Endothelial cell of umbilical vein (primary cell): ENCODE results near the gene WDPCP. TPM values are rescaled to one million over a fixed set of nuclear protein-coding genes. Genes with fewer than 3 reads are reported as not detected.

ENCODE experiments used
- BruUV-seq: library from RNA; stranded (reverse); fragments of 400-500 nt; replicated peaks from 2 replicates; lab custom pipeline; 2021; lab: Mats Ljungman, UMichigan
- CTCF ChIA-PET: fragments of 300-600, 350-600 bp; sonication (Branson Sonifier 250); formaldehyde crosslinking; loops from one replicate; lab custom pipeline; 2021; ENCODE audit warnings: antibody characterized with exemption, inconsistent platforms; lab: Charles Lee
- POLR2A ChIA-PET: fragments of 300-600, 350-600 bp; sonication (Branson Sonifier 250); formaldehyde crosslinking; loops from one replicate; lab custom pipeline; 2021; ENCODE audit warnings: antibody characterized with exemption, inconsistent platforms; lab: Charles Lee
- DNase-seq: peaks from one replicate; pipeline ENCODE4 v3.0.0-alpha.2; 2011; ENCODE audit warnings: low read depth, low spot score
- FAIRE-seq: peaks from 2 replicates; lab custom pipeline; 2011; peaks lifted over from hg19 to GRCh38; lab: Jason Lieb, UNC
- H2AFZ ChIP-seq: 2 replicates; pipeline ENCODE4 v1.6.0; 2012; ENCODE audit warnings: low read depth, low read length, control low read depth, inconsistent platforms
- H3K27ac ChIP-seq: 2 replicates; pipeline ENCODE4 v1.5.1; 2011; ENCODE audit warnings: low read depth, mild to moderate bottlenecking, control low read depth, low read length, moderate library complexity; ENCODE audit not compliant: insufficient read depth
- H3K27me3 ChIP-seq, 2 experiments: 2 replicates each; pipeline versions ENCODE4 v1.6.0 to v1.6.1; 2011; ENCODE audit warnings: low read length in 2 of 2, mixed read lengths in 1 of 2; ENCODE audit not compliant: control insufficient read depth in 2 of 2, insufficient read depth in 2 of 2
- H3K36me3 ChIP-seq, 2 experiments: 2 replicates in 1 of 2; 3 replicates in 1 of 2; pipeline ENCODE4 v1.5.1; 2011; ENCODE audit warnings: low read length in 2 of 2, mild to moderate bottlenecking in 1 of 2, moderate library complexity in 1 of 2; ENCODE audit not compliant: control insufficient read depth in 2 of 2, insufficient read depth in 2 of 2; ENCODE audit errors: extremely low read depth in 1 of 2
- H3K4me1 ChIP-seq: 3 replicates; pipeline ENCODE4 v1.5.1; 2011; ENCODE audit warnings: mild to moderate bottlenecking, low read length; ENCODE audit not compliant: control insufficient read depth, insufficient read depth; ENCODE audit errors: extremely low read depth
- H3K4me2 ChIP-seq: 2 replicates; pipeline ENCODE4 v1.6.1; 2011; ENCODE audit warnings: low read length, control low read depth, mixed read lengths; ENCODE audit not compliant: insufficient read depth
- H3K4me3 ChIP-seq, 3 experiments: fragments of 200-600 bp in 1 of 3; sonication (generic), shearing (Covaris generic) in 1 of 3; replicated peaks in 1 of 3; 2 replicates each; pipeline ENCODE4 v1.5.1; 2011 to 2016; ENCODE audit warnings: control low read depth in 3 of 3, low read length in 3 of 3, mild to moderate bottlenecking in 2 of 3, inconsistent platforms in 1 of 3, low read depth in 1 of 3, moderate library complexity in 1 of 3; ENCODE audit not compliant: insufficient read depth in 1 of 3
- H3K79me2 ChIP-seq: 2 replicates; pipeline ENCODE4 v1.6.0; 2012; ENCODE audit warnings: low read length, inconsistent platforms; ENCODE audit not compliant: control insufficient read depth, insufficient read depth
- H3K9ac ChIP-seq: replicated peaks from 2 replicates; pipeline ENCODE3; 2011; ENCODE audit warnings: low read length, control low read depth; ENCODE audit not compliant: insufficient read depth; ENCODE audit errors: extremely low read depth
- H3K9me1 ChIP-seq: replicated peaks from 3 replicates; pipeline ENCODE4 v1.6.0; 2011; ENCODE audit warnings: mild to moderate bottlenecking, low read length; ENCODE audit not compliant: control insufficient read depth, insufficient read depth; ENCODE audit errors: extremely low read depth
- H3K9me3 ChIP-seq: replicated peaks from 2 replicates; pipeline ENCODE4 v1.5.1; 2012; ENCODE audit warnings: low read length, inconsistent platforms; ENCODE audit not compliant: control insufficient read depth, insufficient read depth
- H4K20me1 ChIP-seq: replicated peaks from 2 replicates; pipeline ENCODE3; 2011; ENCODE audit warnings: mild to moderate bottlenecking, low read length; ENCODE audit not compliant: control insufficient read depth, insufficient read depth; ENCODE audit errors: extremely low read depth
- CTCF ChIP-seq, 2 donors: IDR thresholded peaks; 1 replicate in 1 of 2; 2 replicates in 1 of 2; pipeline ENCODE4 v1.5.1; 2011; ENCODE audit warnings: low read length in 2 of 2, mild to moderate bottlenecking in 2 of 2, moderate library complexity in 2 of 2, control low read depth in 1 of 2, inconsistent platforms in 1 of 2, low read depth in 1 of 2; ENCODE audit not compliant: insufficient read depth in 1 of 2; ENCODE audit errors: extremely low read depth in 1 of 2
- EZH2 ChIP-seq: IDR thresholded peaks from 2 replicates; pipeline ENCODE4 v1.6.1; 2012; ENCODE audit warnings: borderline replicate concordance, low read depth, mild to moderate bottlenecking, moderate library complexity, low read length, inconsistent platforms; ENCODE audit not compliant: severe bottlenecking
- FOS ChIP-seq: IDR thresholded peaks from 2 replicates; pipeline ENCODE4 v1.6.1; 2011; ENCODE audit warnings: mild to moderate bottlenecking, low read length, moderate library complexity, borderline replicate concordance; ENCODE audit not compliant: insufficient read depth
- GATA2 ChIP-seq: IDR thresholded peaks from 2 replicates; pipeline ENCODE4 v1.7.0; 2011; ENCODE audit warnings: low read depth, mild to moderate bottlenecking, moderate library complexity, mixed read lengths, low read length; ENCODE audit not compliant: insufficient read length, insufficient read depth
- JUN ChIP-seq: IDR thresholded peaks from 2 replicates; pipeline ENCODE4 v1.6.1; 2011; ENCODE audit warnings: borderline replicate concordance, low read depth; ENCODE audit not compliant: insufficient read length, insufficient read depth
- MAX ChIP-seq: IDR thresholded peaks from 2 replicates; pipeline ENCODE4 v1.6.1; 2011; ENCODE audit not compliant: insufficient read depth, insufficient read length
- MYC ChIP-seq: IDR thresholded peaks from one replicate; pipeline ENCODE4 v1.6.1; 2011; ENCODE audit warnings: mild to moderate bottlenecking, low read depth, low read length
- POLR2A ChIP-seq: IDR thresholded peaks from 2 replicates; pipeline ENCODE4 v1.6.1; 2012; ENCODE audit warnings: low read depth, mild to moderate bottlenecking, control low read depth, low read length
- POLR2AphosphoS5 ChIP-seq: IDR thresholded peaks from 2 replicates; pipeline ENCODE4 v1.6.1; 2012; ENCODE audit warnings: low read depth, mild to moderate bottlenecking, control low read depth, low read length, moderate library complexity; ENCODE audit not compliant: insufficient read depth
- dilution Hi-C: fragments of 300-500 bp; cut with MboI; formaldehyde crosslinking; loops from one replicate; pipeline ENCODE4 v1.15.0; 2019; ENCODE audit warnings: low sequenced_read_pairs; ENCODE audit not compliant: extremely low pct_ligation_motif_present
- intact Hi-C: fragments of 100-400 bp; cut with micrococcal nuclease; formaldehyde crosslinking; loops from one replicate; pipeline ENCODE4 v1.10.0; 2022
- polyA plus RNA-seq, 4 experiments: library from polyadenylated mRNA; depleted of rRNA in 3 of 4; stranded (reverse) in 3 of 4; unstranded in 1 of 4; fragments of >200 nt; gene quantifications; 2 replicates each; pipeline versions ENCODE4 v1.2.1 to v1.2.3, GENCODE V29; 2011 to 2012; ENCODE audit warnings: missing spikeins in 1 of 4
- total RNA-seq: library from RNA; stranded (reverse); gene quantifications from 2 replicates; pipeline ENCODE4 v1.2.3, GENCODE V29; 2021

WDPCP gene
- total and polyA plus RNA-seq, 2 donors (not counting 3 experiments of a cell fraction or from before 2014, with no cell fraction given): 4.0 to 8.8 TPM

- DNase-seq (no peak), FAIRE-seq (no peak)
- no peaks in the 10 kb centered on the region for H3K27me3 ChIP-seq
- H3K27ac ChIP-seq: no peak overlapping the region
- H3K4me3 ChIP-seq: no peak overlapping the region
- no peaks in the 10 kb centered on the region for H4K20me1 ChIP-seq
- H3K9me3 ChIP-seq: peaks cover 4% of the 10 kb centered on the region
- no peaks in the 10 kb centered on the region for H3K4me1 ChIP-seq
- H3K36me3 ChIP-seq: no peaks in the 10 kb centered on the region
- TF ChIP-seq GATA2: no peak
- no peak for TF ChIP-seq CTCF (IDR thresholded peaks at IDR 0.05; ENCODE audit: extremely low read depth in 1 of 2, insufficient read depth in 1 of 2, low read depth in 1 of 2, low read length in 2 of 2)
- TF ChIP-seq POLR2A: no peak
- no peak for TF ChIP-seq FOS
- TF ChIP-seq EZH2: no peak
- TF ChIP-seq JUN: no peak
- TF ChIP-seq POLR2AphosphoS5: no peak
- TF ChIP-seq MAX: no peak
- no peak for TF ChIP-seq MYC
- dilution Hi-C loops: no loop called here
- BruUV-seq: no TSS peak
- H3K9me1 ChIP-seq: no peaks in the 10 kb centered on the region
- H3K79me2 ChIP-seq: no peaks in the 10 kb centered on the region
- no peak overlapping the region for H3K9ac ChIP-seq
- H2AFZ ChIP-seq: no peak overlapping the region
- no peak overlapping the region for H3K4me2 ChIP-seq
- ChIA-PET POLR2A (interaction anchor here (0.6 kb wide), 1 partner anchor 179 kb away, joined by 4 read pairs; no protein-coding TSS in a partner anchor), CTCF (no interaction called here)
- intact Hi-C loops: no loop called here
These were observed 240.9 kb downstream of the WDPCP start for GRCh38 chr2:63347361-63347760.
